PC-9 (cell line): ENCODE data around the gene IRF6.

Experiments
- CTCF ChIP-seq: fragments of 200-600 bp; sonication (generic); conservative IDR thresholded peaks from 2 replicates; pipeline ENCODE4 v1.6.1; 2017; ENCODE audit warnings: mixed run types, antibody characterized with exemption, mild to moderate bottlenecking, moderate library complexity
- EZH2 ChIP-seq: fragments of 200-600 bp; sonication (generic); IDR thresholded peaks from 2 replicates; pipeline ENCODE4 v1.8.0; 2017; ENCODE audit warnings: antibody characterized with exemption, low read depth

- TF ChIP-seq CTCF = no peak
- TF ChIP-seq EZH2 = no peak
These were observed 49.9 kb downstream of the IRF6 start, which contains the start of gene TRAF3IP3 for GRCh38 chr1:209755926-209756614.
